A673 (cell line): ENCODE measurements around the gene IL37. TPM values are rescaled to one million over a fixed set of nuclear protein-coding genes. Genes with fewer than 3 reads are reported as not detected.

Experiments
- BruUV-seq: library from RNA; stranded (reverse); fragments of 400-500 nt; replicated peaks from 2 replicates; lab custom pipeline; 2021; lab: Mats Ljungman, UMichigan
- CTCF ChIA-PET: fragments of 300-600 bp; sonication (Branson Sonifier 250); formaldehyde crosslinking; loops from one replicate; lab custom pipeline; 2022; ENCODE audit warnings: antibody characterized with exemption; lab: Charles Lee
- POLR2A ChIA-PET: fragments of 300-600 bp; sonication (Branson Sonifier 250); formaldehyde crosslinking; loops from one replicate; lab custom pipeline; 2022; ENCODE audit warnings: antibody characterized with exemption; ENCODE audit not compliant: low non-redundant PET; lab: Charles Lee
- DNase-seq: peaks from one replicate; pipeline ENCODE4 v3.0.0-alpha.2; 2015; ENCODE audit warnings: low spot score
- H3K27ac ChIP-seq: fragments of 200-600 bp; sonication (generic); 2 replicates; pipeline ENCODE4 v1.5.1; 2016; ENCODE audit warnings: mixed run types, low read depth, mild to moderate bottlenecking, mixed read lengths, antibody characterized with exemption, low read length; ENCODE audit not compliant: poor library complexity, severe bottlenecking
- H3K27me3 ChIP-seq: fragments of 200-600 bp; sonication (generic); replicated peaks from 2 replicates; pipeline ENCODE4 v1.6.1; 2017; ENCODE audit warnings: mixed run types, low read depth, mild to moderate bottlenecking, mixed read lengths, antibody characterized with exemption, low read length; ENCODE audit not compliant: insufficient read depth, poor library complexity
- H3K36me3 ChIP-seq: fragments of 200-600 bp; sonication (generic); 2 replicates; pipeline ENCODE4 v1.6.1; 2016; ENCODE audit warnings: mixed run types, mild to moderate bottlenecking, mixed read lengths, antibody characterized with exemption, low read length; ENCODE audit not compliant: insufficient read depth, poor library complexity, severe bottlenecking
- H3K4me1 ChIP-seq: fragments of 200-600 bp; sonication (generic); 2 replicates; pipeline ENCODE4 v1.6.1; 2017; ENCODE audit warnings: mixed run types, mild to moderate bottlenecking, mixed read lengths, antibody characterized with exemption, low read length; ENCODE audit not compliant: insufficient read depth, poor library complexity, severe bottlenecking
- H3K4me3 ChIP-seq: fragments of 200-600 bp; sonication (generic); 2 replicates; pipeline ENCODE4 v1.5.1; 2016; ENCODE audit warnings: low read depth, mixed run types, mild to moderate bottlenecking, mixed read lengths, low read length; ENCODE audit not compliant: poor library complexity, severe bottlenecking
- H3K9me3 ChIP-seq: fragments of 200-600 bp; sonication (generic); 2 replicates; pipeline ENCODE4 v1.6.1; 2016; ENCODE audit warnings: mixed run types, low read depth, mild to moderate bottlenecking, mixed read lengths, antibody characterized with exemption, low read length; ENCODE audit not compliant: poor library complexity, severe bottlenecking
- EZH2 ChIP-seq: fragments of 200-600 bp; sonication (generic); IDR thresholded peaks from 2 replicates; pipeline ENCODE4 v1.6.1; 2017; ENCODE audit warnings: borderline replicate concordance, low read depth, mild to moderate bottlenecking, mixed read lengths, antibody characterized with exemption, low read length; ENCODE audit not compliant: poor library complexity, severe bottlenecking
- intact Hi-C: fragments of 100-400 bp; cut with micrococcal nuclease; formaldehyde crosslinking; loops from one replicate; pipeline ENCODE4 v1.10.0; 2022; ENCODE audit not compliant: unreplicated experiment
- total RNA-seq: library from RNA; stranded (reverse); gene quantifications from 2 replicates; pipeline ENCODE4 v1.2.3, GENCODE V29; 2021
- TF ChIP-seq, protein P1 (sequence below): fragments of 300-800, 200-600 bp; sonication (generic); conservative IDR thresholded peaks from 2 replicates; pipeline ENCODE4 v1.5.1; 2017; ENCODE audit warnings: low read depth, mild to moderate bottlenecking, antibody characterized with exemption, low read length, moderate library complexity, mixed read lengths

IL37 gene
- total RNA-seq, 1 experiment from 2014 or later: not detected

DNA sequence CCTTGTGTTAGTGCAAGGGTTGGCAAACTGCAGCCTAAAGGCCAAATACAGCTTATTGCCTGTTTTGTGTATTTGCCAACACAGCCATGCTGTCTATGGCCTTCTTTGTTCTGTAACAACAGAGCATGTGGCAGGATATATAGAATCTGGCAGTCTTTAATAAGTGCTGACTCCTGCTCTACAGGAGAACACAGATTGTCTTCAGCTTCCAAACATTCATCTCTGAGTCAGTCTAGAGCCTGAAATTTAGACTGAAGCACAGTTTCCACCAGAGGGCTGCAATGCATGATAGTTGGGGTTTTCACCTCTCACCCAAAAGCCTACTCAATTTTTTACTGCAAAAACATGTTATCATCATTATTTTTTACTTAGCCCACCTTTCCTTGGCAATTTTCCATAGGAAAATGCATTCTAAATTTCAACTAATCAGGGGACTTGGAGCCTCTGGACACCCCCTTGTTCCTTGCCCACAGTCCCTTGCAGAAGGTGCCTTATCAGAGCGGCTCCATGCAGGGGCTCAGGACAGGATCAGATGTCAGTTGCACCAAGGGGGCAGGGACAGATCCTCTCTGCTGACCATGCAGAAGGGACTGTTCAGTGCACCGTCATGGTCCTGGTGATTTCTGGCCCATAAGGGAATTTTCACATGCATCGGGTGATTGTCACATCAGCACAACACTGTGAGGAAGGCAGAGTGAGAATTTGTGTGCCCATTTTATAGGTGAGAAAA is 12.4 kb downstream of the IL37 start:
- TF ChIP-seq, protein P1, sequence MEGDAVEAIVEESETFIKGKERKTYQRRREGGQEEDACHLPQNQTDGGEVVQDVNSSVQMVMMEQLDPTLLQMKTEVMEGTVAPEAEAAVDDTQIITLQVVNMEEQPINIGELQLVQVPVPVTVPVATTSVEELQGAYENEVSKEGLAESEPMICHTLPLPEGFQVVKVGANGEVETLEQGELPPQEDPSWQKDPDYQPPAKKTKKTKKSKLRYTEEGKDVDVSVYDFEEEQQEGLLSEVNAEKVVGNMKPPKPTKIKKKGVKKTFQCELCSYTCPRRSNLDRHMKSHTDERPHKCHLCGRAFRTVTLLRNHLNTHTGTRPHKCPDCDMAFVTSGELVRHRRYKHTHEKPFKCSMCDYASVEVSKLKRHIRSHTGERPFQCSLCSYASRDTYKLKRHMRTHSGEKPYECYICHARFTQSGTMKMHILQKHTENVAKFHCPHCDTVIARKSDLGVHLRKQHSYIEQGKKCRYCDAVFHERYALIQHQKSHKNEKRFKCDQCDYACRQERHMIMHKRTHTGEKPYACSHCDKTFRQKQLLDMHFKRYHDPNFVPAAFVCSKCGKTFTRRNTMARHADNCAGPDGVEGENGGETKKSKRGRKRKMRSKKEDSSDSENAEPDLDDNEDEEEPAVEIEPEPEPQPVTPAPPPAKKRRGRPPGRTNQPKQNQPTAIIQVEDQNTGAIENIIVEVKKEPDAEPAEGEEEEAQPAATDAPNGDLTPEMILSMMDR: no peak
- CTCF ChIA-PET: no interaction called here
- Histone ChIP-seq H3K4me1 (no peaks in the 10 kb centered on the region), H3K36me3 (no peaks in the 10 kb centered on the region), H3K27ac (no peak overlapping the region), H3K9me3 (no peaks in the 10 kb centered on the region), H3K27me3 (no peaks in the 10 kb centered on the region), H3K4me3 (no peak overlapping the region)
- no peak for DNase-seq
- POLR2A ChIA-PET: no interaction called here
- intact Hi-C loops: no loop called here
- BruUV-seq: no TSS peak

DNA sequence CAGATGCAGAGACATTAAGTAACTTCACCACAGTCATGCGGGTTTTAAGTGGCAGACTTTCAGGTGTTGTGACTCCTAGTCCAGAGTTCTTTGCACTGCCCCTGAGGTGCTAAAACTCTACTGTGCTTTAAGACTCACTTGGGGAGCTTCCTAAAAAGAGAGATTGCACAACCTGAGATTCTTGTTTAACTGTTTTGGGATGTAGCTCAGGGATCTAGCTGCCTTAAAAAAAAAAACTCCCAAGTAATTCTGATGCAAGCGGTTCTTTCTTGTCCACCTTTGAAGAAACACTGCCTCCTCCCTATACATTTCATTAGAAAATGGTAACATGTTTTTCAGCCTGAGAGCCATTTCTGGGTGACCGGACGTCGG is 13.0 kb downstream of the IL37 start:
- no peak overlapping the region for H3K4me3 ChIP-seq
- H3K36me3 ChIP-seq: no peaks in the 10 kb centered on the region
- BruUV-seq: no TSS peak
- ChIA-PET CTCF (no interaction called here), POLR2A (no interaction called here)
- H3K27ac ChIP-seq: no peak overlapping the region
- H3K9me3 ChIP-seq: no peaks in the 10 kb centered on the region
- no peaks in the 10 kb centered on the region for H3K4me1 ChIP-seq
- DNase-seq: no peak
- TF ChIP-seq, protein P1: no peak
- TF ChIP-seq EZH2: no peak
- H3K27me3 ChIP-seq: no peaks in the 10 kb centered on the region
- intact Hi-C loops: no loop called here

DNA sequence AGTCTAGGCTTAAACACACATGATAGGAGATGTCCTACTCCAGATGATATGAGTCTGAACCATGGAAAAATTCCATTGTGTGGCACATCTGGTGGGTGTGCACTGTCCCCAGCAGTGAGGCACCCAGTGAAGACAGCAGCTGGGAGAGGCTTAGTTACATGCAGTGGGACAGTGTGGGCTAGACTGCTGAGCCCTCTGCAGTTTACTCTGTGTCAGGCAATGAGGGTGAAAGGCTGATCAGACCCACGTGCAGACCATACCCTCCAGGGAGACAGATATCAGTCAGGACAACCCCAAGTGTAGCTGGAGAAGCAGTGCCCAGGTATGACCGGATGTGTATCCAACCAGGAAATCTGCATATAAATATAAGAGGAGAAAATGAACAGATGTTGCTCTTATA is 13.4 kb downstream of the IL37 start:
- no TSS peak for BruUV-seq
- POLR2A ChIA-PET: no interaction called here
- CTCF ChIA-PET: no interaction called here
- H3K36me3 ChIP-seq: no peaks in the 10 kb centered on the region
- no peak overlapping the region for H3K4me3 ChIP-seq
- TF ChIP-seq EZH2: no peak
- TF ChIP-seq, protein P1: no peak
- H3K4me1 ChIP-seq: no peaks in the 10 kb centered on the region
- H3K9me3 ChIP-seq: no peaks in the 10 kb centered on the region
- intact Hi-C loops: no loop called here
- no peaks in the 10 kb centered on the region for H3K27me3 ChIP-seq
- no peak overlapping the region for H3K27ac ChIP-seq
- DNase-seq: no peak
